Measurements from ENCODE around the gene PDCL2. TPM values are rescaled to one million over a fixed set of nuclear protein-coding genes. Genes with fewer than 3 reads are reported as not detected.

PDCL2 gene
- 0.24 TPM in 1 of 2 replicates, not detected in the other for total RNA-seq

DNA sequence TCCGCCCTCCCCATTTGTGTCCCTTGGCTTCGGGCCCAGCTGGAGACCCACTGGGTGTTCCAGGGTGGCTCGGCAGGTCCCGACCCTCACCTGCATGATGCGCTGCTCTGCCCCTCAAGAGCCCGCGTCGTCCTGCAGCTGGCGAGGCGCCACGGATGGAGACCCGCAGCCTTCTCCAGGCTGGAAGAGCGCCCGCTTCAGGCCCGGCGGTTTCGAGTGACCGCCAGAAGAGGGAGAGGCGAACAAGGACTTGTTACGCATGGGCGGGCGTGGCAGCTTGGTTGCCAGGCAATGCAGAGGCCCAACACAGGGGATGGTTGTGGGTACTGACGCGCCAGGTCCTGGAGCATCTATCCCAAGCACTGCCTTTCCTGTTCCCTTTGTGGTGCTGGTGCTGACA lies at the start of gene PDCL2:
TSS of gene PDCL2 (minus strand) at position 232 of the 400 bp plus-strand sequence. CDS start at position 96, 136 bp downstream.

GRCh38 chr4:55635741-55636655 lies 44.0 kb upstream of the PDCL2 start, which contains the start of gene NMU:
Gene NMU, minus strand, starts transcription at chr4:55636298. Its CDS starts 106 bp downstream, at chr4:55636192.

GRCh38 chr4:55546756-55547465 lies 45.1 kb downstream of the PDCL2 start, which contains the start of gene CLOCK:
Gene CLOCK, minus strand, starts transcription at chr4:55546909. Its CDS starts 64,124 bp downstream, at chr4:55482785.

Other genes starting within 250 kb of the PDCL2 start
- 17.7 and 22.4 TPM in 2 replicates for gene SRD5A3, start 246.0 kb downstream of the PDCL2 start, total RNA-seq
- 105 and 147 TPM in 2 replicates for gene TMEM165, start 196.3 kb downstream of the PDCL2 start, total RNA-seq
- gene CLOCK, start 45.3 kb downstream of the PDCL2 start, total RNA-seq, result 15.7 and 19.2 TPM in 2 replicates
- gene NMU, start 44.1 kb upstream of the PDCL2 start, total RNA-seq, result 4.6 and 7.9 TPM in 2 replicates
- gene EXOC1L, start 227.5 kb upstream of the PDCL2 start, total RNA-seq, result not detected in 2 replicates